BLaER1 (cell line): ENCODE results near the gene PCSK4.

Experiments
- H3K27ac ChIP-seq: shearing (Covaris generic); formaldehyde crosslinking; 2 replicates; pipeline ENCODE4 v1.8.1; 2022
- H3K27me3 ChIP-seq: shearing (Covaris generic); formaldehyde crosslinking; 2 replicates; pipeline ENCODE4 v1.8.1; 2022
- H3K36me3 ChIP-seq: shearing (Covaris generic); formaldehyde crosslinking; 2 replicates; pipeline ENCODE4 v1.8.1; 2022
- H3K4me1 ChIP-seq: shearing (Covaris generic); formaldehyde crosslinking; 2 replicates; pipeline ENCODE4 v1.8.1; 2022
- H3K4me2 ChIP-seq: shearing (Covaris generic); formaldehyde crosslinking; 2 replicates; pipeline ENCODE4 v1.8.1; 2022
- H3K4me3 ChIP-seq: shearing (Covaris generic); formaldehyde crosslinking; 2 replicates; pipeline ENCODE4 v1.8.1; 2022
- H3K9ac ChIP-seq: shearing (Covaris generic); formaldehyde crosslinking; 2 replicates; pipeline ENCODE4 v1.8.1; 2022
- H3K9me3 ChIP-seq: shearing (Covaris generic); formaldehyde crosslinking; 2 replicates; pipeline ENCODE4 v1.8.1; 2022
- H4K20me1 ChIP-seq: shearing (Covaris generic); formaldehyde crosslinking; 2 replicates; pipeline ENCODE4 v1.8.1; 2022
- Cebpa-rat ChIP-seq: shearing (Covaris generic); IDR thresholded peaks from 2 replicates; pipeline ENCODE4 v1.8.1; 2022

The PCSK4 gene

GRCh38 chr19:1489463-1490310 lies 463 bp downstream of the PCSK4 start:
- H3K27me3 ChIP-seq: peaks cover 3% of the 10 kb centered on the region; the same call in 1 of the 2 replicates
- H4K20me1 ChIP-seq: peaks cover 6% of the 10 kb centered on the region; the same call in 1 of the 2 replicates
- H3K4me1 ChIP-seq: peaks cover 33% of the 10 kb centered on the region
- H3K4me2 ChIP-seq: peak overlapping the region; percentile 97
- no peaks in the 10 kb centered on the region for H3K9me3 ChIP-seq
- TF ChIP-seq Cebpa-rat: no peak
- peak overlapping the region; percentile 72 for H3K4me3 ChIP-seq
- H3K27ac ChIP-seq: peak overlapping the region; percentile 88
- H3K9ac ChIP-seq: peak overlapping the region; percentile 75
- 0 out of 2 replicates have a peak, but pooled peaks cover 5% of the 10 kb centered on the region for H3K36me3 ChIP-seq

DNA sequence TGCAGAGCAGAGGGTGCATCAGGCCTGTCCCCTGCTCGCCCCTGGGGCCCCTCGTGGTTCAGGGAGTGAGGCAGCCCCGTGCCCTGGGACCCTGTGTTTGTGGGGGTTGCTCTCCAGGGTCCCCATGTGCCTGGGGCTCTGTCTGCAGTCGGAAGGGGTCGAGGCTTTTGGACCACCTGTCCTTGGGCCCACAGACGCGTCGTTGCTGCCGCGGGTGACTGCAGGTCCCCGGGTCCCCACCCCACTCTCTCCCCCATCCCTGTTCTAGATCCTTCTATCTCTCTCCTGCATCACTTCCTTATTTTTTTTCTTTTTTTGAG lies 1.9 kb downstream of the PCSK4 start:
- Histone ChIP-seq H3K4me3 (no peak overlapping the region), H3K27ac (peak overlapping the region; percentile 49; the same call in 1 of the 2 replicates), H3K27me3 (peaks cover 3% of the 10 kb centered on the region; the same call in 1 of the 2 replicates), H3K9ac (no peak overlapping the region), H3K4me1 (peaks cover 33% of the 10 kb centered on the region), H3K4me2 (peak overlapping the region; percentile 97), H3K9me3 (no peaks in the 10 kb centered on the region), H4K20me1 (peaks cover 6% of the 10 kb centered on the region; the same call in 1 of the 2 replicates), H3K36me3 (peaks cover 5% of the 10 kb centered on the region; the same call in 1 of the 2 replicates)
- TF ChIP-seq Cebpa-rat: no peak

DNA sequence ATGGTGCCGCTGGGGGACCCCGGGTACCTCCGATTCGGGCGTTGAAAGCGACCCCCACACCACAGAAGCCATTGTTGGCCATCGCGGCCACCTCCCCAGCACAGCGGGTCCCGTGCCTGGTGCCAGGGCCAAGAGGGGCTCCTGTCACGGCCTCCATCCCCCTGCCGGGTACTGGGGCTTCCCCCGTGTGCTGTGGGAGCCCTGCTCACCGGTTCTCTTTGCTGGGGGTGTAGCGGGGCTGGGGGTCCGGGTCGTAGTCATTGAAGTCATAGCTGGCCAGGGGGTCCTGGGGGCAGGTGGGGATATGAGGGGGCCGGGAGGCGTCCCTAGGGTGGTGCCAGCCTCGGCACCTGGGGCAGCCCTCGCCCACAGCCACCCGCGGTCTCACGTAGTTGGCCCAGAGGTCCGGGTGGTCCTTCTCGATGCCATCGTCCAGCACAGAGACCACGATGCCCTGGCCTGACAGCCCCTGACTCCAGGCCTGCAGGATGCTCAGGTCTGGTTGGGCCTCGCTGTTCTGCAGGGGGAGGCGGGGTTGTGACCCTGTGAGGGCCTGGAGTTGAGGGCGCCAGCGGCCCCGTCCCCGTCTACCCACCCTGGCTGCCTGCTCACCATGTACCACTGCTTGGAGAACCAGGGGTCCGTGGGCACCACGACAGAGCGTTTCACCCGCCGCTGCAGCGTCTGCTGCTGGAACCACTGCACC lies 2.4 kb downstream of the PCSK4 start:
- peaks cover 6% of the 10 kb centered on the region; the same call in 1 of the 2 replicates for H4K20me1 ChIP-seq
- no peak overlapping the region for H3K9ac ChIP-seq
- no peak overlapping the region for H3K4me3 ChIP-seq
- H3K27ac ChIP-seq: peak overlapping the region; percentile 49; the same call in 1 of the 2 replicates
- H3K36me3 ChIP-seq: peaks cover 5% of the 10 kb centered on the region; the same call in 1 of the 2 replicates
- no peak for TF ChIP-seq Cebpa-rat
- H3K4me2 ChIP-seq: peak overlapping the region; percentile 97
- peaks cover 33% of the 10 kb centered on the region for H3K4me1 ChIP-seq
- H3K27me3 ChIP-seq: peaks cover 3% of the 10 kb centered on the region; the same call in 1 of the 2 replicates
- H3K9me3 ChIP-seq: no peaks in the 10 kb centered on the region

- H3K4me1 ChIP-seq: peaks cover 33% of the 10 kb centered on the region
- TF ChIP-seq Cebpa-rat: no peak
- no peak overlapping the region for H3K9ac ChIP-seq
- H3K36me3 ChIP-seq: peaks cover 5% of the 10 kb centered on the region; the same call in 1 of the 2 replicates
- no peaks in the 10 kb centered on the region for H3K9me3 ChIP-seq
- H3K27me3 ChIP-seq: peaks cover 3% of the 10 kb centered on the region; the same call in 1 of the 2 replicates
- peaks cover 6% of the 10 kb centered on the region; the same call in 1 of the 2 replicates for H4K20me1 ChIP-seq
- H3K4me2 ChIP-seq: no peak overlapping the region
- H3K4me3 ChIP-seq: no peak overlapping the region
- H3K27ac ChIP-seq: no peak overlapping the region
Measured at GRCh38 chr19:1486720-1487575, 3.2 kb downstream of the PCSK4 start.

- Histone ChIP-seq H3K9me3 (no peaks in the 10 kb centered on the region), H3K4me1 (peaks cover 33% of the 10 kb centered on the region), H3K27ac (no peak overlapping the region), H3K27me3 (no peaks in the 10 kb centered on the region), H3K4me2 (no peak overlapping the region), H3K4me3 (no peak overlapping the region), H3K36me3 (peaks cover 5% of the 10 kb centered on the region; the same call in 1 of the 2 replicates), H4K20me1 (no peaks in the 10 kb centered on the region), H3K9ac (no peak overlapping the region)
- TF ChIP-seq Cebpa-rat: no peak
Measured at GRCh38 chr19:1483979-1484428, 6.1 kb downstream of the PCSK4 start.

DNA sequence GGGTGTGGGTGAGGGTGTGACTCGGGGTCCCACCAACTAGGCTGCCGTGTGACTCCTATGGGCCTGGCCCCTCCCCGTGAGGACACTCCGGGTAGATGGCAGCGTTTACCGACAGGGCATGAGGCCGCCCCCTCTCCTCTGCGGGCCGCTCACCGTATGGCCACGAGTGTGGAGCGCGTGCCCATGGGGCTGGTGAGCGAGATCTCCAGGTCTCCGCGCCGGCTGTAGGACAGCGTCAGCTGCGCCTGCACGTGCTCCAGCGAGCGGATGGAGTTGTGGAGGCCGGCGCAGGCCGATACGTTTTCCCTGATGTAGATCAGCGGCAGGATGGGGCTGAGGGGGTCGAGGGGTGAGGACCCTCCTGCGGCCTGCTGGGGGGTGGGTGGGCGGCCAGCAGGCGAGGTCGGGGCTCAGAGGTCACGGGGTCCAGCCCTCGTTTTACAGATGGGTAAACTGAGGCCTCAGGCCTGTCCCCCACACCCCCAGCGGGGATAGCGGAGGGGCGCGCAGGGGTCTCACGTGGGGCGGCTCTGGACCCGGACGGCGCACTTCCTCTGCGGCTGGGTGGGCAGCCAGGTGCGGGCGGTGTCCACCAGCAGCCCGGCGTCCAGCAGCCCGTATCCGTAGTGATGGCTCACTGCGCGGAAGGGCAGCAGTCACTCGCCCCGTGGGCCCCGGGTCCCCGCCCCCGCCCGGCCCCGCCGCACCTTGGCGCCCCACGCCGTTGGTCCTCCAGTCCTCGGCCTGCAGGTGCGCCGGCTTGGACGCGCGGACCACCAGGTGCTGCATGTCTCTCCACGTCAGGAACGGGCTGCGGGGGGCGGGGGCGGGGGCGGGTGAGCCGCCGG lies 6.8 kb downstream of the PCSK4 start:
- Histone ChIP-seq H3K9ac (no peak overlapping the region), H3K27ac (no peak overlapping the region), H3K4me1 (peaks cover 28% of the 10 kb centered on the region), H3K27me3 (no peaks in the 10 kb centered on the region), H3K4me2 (no peak overlapping the region), H3K4me3 (no peak overlapping the region), H3K9me3 (no peaks in the 10 kb centered on the region), H4K20me1 (peaks cover 3% of the 10 kb centered on the region), H3K36me3 (peaks cover 5% of the 10 kb centered on the region; the same call in 1 of the 2 replicates)
- no peak for TF ChIP-seq Cebpa-rat

DNA sequence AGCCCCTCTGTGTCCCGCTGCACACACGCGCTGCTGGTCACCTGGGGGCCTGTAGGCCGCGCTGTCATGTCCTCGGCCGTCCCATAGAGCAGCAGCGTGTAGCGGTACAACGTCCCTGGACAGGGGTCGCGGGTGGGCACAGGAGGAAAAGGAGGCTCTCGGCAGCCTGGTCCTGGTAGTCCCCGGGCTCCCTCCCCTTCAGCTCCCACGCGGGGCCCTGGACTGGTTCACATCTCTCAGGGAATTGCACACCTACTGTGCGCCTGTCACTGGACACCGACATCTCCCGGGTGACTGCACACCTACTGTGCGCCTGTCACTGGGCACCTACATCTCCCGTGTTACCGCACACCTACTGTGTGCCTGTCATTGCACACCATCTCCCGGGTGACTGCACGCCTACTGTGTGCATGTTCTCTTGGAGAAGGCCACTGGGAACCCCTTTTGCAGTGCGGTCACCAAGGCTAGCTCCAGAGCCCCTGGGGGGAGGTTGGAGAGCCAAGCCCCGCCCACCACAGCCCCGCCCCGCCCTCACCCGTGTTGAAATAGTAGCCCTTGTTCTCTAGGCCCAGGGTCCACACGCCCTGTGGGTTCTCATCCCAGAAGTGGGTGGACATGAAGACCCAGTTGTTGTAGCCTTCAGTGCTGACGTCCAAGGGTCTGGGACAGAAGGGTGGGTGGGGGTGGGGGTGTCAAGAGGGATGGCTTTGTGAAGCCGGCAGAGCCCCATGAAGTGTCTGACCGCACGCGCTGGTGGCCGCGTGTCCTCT lies 7.6 kb downstream of the PCSK4 start:
- Histone ChIP-seq H3K4me3 (no peak overlapping the region), H3K27me3 (no peaks in the 10 kb centered on the region), H3K4me1 (peaks cover 30% of the 10 kb centered on the region), H3K9me3 (no peaks in the 10 kb centered on the region), H3K27ac (no peak overlapping the region), H3K9ac (no peak overlapping the region), H3K4me2 (no peak overlapping the region), H4K20me1 (peaks cover 11% of the 10 kb centered on the region), H3K36me3 (peaks cover 5% of the 10 kb centered on the region; the same call in 1 of the 2 replicates)
- no peak for TF ChIP-seq Cebpa-rat

- H3K36me3 ChIP-seq: peaks cover 9% of the 10 kb centered on the region; the same call in 1 of the 2 replicates
- H3K4me2 ChIP-seq: no peak overlapping the region
- no peak overlapping the region for H3K4me3 ChIP-seq
- TF ChIP-seq Cebpa-rat: no peak
- no peaks in the 10 kb centered on the region for H3K9me3 ChIP-seq
- no peak overlapping the region for H3K27ac ChIP-seq
- H3K27me3 ChIP-seq: no peaks in the 10 kb centered on the region
- peaks cover 36% of the 10 kb centered on the region for H3K4me1 ChIP-seq
- H3K9ac ChIP-seq: no peak overlapping the region
- H4K20me1 ChIP-seq: peaks cover 17% of the 10 kb centered on the region
Measured at GRCh38 chr19:1481893-1482360, 8.2 kb downstream of the PCSK4 start.
